HG03045 (cell line): Measurements from ENCODE around the gene TIPIN.
"Not testable (repeated sequence)": the region's sequence is repeated elsewhere in the genome, so short reads cannot be mapped to it uniquely, and the experiment has no call there.

ENCODE experiments used
- ATAC-seq: cut with Tn5 transposase; IDR thresholded peaks from one replicate; pipeline ENCODE4 v1.9.1; 2021; ENCODE audit warnings: mild to moderate bottlenecking, moderate library complexity; ENCODE audit not compliant: unreplicated experiment

Gene TIPIN

DNA sequence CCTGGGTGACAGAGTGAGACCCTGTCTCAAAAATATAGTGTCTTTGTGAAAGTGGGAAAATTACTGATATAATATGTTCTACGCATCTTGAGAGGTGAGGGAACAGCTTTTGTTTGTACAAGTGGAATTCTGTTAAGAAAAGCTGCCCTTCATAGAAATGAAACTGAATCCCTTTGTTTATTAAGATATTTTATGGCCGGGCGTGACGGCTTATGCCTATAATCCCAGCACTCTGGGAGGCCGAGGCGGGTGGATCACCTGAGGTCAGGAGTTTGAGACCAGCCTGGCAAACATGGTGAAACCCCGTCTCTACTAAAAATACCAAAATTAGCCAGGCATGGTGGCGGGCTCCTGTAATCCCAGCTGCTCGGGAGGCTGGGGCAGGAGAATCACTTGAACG is 52.1 kb downstream of the TIPIN start:
- not testable (repeated sequence) for ATAC-seq

DNA sequence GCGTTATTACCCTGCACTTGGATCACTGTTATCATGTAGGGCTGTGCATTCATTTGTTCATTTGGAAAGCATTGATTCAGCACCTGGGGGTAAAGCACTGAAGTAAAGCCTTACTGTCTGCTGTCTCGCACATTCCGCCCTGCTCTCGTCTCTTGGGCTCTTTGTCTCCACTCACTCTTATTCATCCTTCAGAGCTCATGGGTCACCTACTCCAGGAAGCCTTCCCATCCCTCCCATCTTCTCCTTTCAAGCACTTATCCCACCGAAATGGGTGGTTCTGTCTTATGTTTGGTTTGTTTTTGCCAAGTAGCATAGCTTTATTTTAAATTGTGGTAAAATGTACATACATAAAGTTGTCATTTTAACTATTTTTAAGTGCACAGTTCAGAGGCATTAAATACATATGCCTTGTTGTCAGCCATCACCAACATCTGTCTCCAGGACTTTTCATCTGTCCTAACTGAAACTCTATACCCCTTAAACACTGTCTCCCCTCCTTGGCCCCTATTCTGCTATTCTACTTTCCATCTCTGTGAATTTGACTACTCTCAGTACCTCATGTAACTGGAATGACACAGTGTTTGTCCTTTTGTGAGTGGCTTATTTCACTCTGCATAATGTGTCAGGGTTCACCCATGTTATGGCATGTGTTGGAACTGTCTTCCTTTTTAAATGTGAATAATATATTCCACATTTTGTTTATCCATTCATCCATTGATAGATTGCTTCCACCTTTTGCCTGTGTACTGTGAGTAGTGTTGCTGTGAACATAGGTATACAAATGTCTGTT is 53.8 kb downstream of the TIPIN start:
- ATAC-seq = no peak

DNA sequence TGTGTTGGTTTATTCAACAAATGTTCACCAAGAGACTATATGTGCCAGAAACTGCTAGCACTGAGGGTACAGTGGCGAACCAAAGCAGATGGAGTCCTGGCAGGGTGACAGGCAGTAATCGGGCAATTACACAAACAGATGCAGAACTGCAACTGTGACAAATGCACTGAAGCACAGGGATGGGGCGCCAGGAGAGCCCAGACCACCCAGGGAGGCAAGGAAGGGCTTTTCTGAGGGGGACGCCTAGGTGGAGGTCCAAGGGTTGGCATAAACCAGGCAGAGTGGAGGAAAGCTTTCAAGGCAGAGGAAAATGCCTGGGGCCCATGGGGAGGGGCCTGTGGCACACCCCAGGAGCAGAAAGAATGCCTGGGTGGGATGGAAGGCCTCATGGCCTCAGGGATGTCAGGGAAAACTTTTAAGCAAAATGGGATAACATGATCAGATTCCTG is 57.7 kb downstream of the TIPIN start:
- ATAC-seq = no peak

DNA sequence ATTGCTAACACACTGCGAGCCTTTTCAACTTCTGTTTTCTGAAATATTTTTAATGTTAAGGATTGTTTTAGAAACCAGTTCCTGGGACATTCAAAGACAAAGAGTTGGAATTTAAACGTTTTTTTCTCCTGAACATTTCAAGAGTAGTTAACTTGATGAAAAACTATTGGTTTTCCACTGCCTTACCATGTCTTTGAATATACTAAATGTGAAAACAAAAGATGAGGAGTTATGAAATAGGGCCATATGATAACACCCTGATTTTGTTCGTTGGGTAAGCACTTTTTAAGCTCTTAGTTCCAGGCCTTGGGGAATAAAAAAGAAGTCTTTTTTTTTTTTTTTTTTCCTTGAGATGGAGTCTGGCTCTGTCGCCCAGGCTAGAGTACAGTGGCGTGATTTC is 60.3 kb downstream of the TIPIN start:
- no peak for ATAC-seq

DNA sequence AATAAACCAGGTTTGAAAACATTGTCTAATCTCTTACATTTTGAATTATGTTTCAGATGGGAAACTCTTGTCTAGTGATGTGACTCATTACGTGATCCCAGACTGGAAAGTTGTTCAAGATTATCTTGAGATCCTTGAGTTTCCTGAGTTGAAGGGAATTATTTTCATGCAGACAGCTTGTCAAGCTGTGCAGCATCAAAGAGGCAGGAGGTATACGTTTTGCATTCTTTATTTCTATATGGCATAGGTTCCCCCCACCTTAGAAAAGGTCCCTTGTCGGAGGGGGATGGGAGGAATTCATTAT is 61.6 kb downstream of the TIPIN start:
- no peak for ATAC-seq

DNA sequence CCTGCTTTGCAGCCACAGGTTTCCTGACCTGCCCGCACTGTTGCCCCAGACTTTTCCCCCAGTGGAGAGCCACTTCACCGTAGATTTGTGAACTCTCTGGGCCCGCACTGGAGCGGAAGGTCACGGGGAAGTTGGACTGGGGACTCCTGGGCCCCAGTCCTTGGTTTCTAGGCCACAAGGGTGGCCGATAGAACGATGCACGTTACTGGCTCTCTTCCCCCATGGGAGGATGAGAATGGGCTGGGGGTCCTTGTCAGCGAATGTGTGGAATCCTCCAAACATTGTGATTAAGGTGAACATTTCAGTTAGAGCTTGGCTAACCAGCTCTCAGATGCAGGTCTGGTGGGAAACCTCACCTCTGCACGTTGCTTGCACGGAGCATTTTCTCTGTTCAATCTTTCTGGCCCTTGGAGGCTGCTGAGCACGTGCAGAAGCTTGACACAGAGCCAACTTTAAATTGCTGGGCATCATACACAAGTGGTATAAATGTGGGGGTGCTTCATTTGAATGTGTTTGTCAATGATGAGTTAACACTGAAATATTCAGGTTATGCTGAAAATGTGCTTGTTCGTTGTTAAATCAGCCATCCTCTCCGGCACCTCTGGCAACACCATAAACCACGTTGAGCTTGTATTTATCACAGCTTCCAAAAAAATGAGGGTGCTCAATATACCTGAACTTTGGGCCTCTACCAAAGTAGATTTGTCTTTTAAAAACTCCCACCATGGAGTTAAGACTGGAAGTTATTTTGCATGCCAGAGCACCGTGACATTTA is 62.1 kb downstream of the TIPIN start:
- peak; percentile 3 for ATAC-seq

DNA sequence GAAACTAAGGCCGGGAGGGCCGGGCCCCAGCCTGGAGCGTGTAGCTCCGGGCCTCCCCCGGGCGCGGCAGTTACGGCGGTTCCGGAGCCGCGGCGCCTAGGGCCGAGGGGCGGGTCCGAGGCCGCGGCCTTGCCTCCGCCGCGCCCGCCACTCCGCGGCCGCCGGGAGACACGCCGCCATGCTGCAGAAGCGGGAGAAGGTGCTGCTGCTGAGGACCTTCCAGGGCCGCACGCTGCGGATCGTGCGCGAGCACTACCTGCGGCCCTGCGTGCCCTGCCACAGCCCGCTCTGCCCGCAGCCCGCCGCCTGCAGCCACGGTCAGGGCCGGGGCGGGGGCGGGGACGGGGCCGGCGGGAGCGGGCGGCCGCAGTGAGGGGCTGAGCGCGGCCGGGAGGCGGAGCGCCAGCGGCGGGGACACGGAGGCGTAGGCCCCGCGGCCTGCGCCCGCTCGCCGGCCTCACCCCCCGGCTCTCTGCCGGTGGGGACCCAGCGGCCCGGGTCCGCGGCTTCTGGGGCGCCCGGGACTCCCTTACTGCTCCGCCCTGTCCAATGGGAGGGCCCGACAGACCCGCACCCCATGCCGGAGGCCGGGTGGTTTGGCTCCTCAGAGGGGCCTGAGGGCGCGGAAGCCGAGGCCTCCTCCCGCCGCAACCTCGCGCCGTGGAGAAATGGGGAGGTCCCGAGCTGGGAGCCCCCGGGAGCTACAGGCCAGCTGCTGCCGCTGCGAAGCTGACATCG is 62.9 kb downstream of the TIPIN start, which contains the start of gene DIS3L:
DIS3L (plus strand) TSS at position 150 of the 738 bp plus-strand sequence; CDS start at position 179, 29 bp downstream.
- ATAC-seq = peak; percentile 73

DNA sequence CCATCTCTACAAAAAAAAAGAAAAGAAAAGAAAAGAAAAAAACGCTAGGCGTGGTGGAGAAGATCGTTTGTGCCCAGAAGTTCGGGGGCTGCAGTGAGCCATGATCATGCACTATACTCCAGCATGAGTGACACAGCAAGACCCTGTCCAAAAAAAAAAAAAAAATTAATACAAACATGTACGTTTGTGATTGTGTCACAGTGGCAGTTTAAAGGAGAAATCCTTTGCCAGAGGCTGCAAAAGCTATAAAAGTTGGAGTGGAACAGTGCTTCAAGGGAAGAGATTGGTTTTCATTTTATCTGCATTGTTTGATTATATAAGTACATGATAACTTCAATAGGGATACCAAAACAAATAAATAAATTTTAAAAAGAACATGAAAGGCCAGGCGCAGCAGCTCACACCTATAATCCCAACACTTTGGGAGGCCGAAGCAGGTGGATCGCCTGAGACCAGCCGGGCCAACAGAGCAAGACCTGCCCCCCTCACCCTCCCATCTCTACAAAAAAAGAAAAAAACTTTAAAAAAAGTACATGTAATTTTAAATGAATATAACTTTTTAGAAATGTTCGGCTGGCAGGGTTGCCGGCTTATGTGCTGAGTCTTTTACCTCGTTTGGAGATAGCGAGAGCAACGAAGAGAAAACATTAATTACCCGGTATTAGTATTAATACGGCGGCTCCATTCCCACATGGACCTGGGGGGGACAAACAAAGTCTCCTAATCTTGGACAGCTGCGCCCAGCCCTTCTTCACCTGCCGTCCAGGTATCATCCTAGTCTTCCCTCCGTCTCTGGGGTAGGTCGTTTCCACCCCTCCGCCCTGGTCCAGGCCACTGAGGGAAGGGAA is 63.7 kb downstream of the TIPIN start:
- no peak for ATAC-seq

DNA sequence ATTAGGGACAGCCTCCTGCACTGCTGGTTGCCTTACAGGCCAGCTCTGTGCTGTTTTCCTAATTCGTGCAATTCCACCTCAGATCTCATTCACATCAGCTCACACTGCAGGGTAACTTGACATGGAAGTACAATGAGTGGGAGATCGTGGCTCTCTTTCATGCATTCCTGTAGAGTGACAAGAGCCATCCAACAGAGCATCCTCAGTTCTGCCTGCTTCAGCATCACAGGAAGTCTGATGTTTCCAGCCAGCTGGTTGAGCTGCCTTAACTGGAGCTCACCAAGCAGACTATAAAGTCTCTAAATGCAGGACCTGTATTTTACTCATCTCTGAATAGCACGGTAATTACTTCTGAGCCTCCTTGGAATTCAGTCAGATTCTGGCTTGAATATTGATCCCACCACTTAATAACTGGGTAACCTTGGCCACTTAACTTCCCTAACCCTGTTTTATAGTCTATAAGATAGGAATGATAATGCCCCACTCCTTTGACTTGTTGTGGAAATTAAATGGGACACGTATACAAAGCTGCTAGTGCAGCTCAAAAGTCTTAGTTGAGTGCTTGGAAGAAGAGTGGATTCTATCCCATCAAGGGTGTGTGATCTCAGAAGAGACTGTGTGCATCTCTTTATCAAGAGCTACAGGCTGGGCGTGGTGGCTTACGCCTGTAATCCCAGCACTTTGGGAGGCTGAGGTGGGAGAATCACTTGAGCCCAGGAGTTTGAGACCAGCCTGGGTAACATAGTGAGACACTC is 64.5 kb downstream of the TIPIN start:
- no peak for ATAC-seq

DNA sequence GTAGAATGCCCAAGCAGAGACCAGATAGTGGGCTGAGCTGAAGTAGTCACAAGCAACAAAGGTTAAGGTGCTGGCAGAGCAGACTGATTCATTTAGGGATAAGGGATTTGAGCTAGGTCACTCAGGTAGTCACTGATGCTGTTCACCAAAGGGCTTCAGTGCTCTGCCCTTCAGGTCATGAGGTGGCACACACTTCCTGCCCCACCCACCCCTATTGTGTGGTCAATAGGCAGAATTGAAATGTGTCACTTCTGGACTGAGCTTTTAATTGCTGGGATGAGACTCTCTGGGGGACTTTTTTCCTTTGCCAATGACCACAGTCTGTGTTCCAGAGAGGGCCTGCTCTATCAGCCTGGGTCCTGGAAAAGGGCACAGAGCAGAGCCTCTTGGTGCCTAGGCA is 66.0 kb downstream of the TIPIN start:
- ATAC-seq = no peak

DNA sequence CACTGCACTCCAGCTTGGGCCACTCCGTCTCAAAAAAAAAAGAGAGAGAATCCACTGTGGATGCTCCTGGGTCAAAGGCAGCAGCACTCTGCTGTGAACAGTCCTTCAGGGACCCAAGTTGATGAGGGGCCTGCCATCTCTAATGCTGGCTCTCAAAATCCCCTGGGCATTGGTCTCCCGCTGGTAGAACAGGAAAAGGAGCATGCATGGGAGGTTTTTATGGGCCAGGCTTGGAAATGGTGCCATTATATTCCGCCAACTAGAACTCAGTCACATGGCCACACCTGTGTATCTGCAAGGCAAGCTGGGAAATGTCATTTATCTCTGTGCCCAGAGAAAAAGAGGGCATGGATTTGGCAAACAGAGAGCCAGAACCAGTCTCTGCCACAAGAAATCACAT is 66.5 kb downstream of the TIPIN start:
- no peak for ATAC-seq

DNA sequence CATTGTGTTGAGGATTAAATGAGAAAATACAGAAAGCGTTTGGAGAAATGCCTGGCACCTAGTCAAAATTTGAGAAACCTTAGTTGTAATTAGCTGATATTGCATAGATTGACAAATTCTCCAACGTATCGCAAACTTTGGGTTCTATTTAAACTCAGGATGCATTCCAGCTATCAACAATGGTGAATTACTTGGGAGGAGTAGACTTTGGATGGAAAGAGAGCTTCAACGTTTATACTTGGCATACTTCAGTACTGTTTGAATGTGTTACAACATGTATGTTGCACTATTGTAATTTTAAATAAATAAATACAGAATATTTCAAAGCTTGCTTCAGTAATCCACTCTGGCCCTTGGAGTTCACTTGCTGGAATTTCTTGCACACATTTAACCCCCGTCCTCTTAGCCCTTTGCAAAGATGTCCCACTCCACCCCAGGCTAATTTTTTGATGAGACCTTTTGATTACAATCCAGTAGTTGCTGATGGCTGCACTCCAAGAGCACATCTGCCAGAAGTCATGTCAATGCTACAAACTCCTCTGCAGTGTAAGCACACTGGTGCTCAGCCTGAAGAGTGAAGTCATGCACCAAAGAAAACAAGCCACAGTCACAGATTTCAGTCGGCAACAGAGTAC is 67.8 kb downstream of the TIPIN start:
- ATAC-seq = no peak

DNA sequence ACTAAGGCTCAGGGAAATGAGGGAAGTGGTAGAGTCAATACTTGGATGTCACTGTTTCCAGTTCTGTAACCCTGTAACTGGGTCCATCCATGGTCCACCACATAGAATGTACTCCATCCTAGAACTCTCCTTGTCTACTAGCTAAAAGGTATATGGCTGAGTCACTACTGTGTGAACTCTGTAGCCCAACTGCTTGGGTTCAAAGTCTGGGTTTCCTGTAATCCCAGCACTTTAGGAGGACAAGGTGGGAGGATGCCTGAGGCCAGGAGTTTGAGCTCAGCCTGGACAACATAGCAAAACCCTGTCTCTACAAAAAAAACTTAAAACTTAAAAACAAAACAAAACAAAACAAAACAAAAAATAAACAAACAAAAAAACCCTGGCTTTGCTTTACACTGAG is 68.4 kb downstream of the TIPIN start:
- no peak for ATAC-seq

DNA sequence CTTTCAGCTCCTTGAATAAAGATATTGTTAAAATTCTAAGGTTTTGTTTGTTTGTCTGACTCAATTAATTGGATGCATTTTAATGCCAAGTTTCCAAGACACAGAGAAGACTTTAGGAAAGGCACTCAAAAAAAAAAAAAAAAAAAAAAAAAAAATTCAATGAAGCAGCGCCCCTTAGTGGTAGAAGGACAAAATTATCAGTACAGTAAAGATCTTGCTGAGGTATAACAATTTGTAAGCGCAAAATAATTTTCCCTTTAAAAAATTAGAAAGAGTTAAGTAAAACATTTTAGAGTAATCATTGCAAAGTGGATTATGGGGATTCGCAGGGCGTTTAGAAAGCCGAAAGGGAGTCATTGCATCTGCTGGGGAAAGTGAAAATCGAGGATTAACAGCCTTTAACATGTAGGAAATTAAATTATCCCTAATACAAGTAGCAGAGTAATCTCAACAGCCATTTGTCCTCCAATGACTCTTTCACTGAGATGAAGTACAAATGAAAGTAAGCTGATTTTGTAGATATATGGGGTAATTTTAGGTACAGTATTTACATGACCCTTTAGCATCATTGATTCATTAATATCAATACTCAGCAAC is 68.9 kb downstream of the TIPIN start:
- ATAC-seq = no peak
